ENCODE data around the gene NOTO.

- TF ChIP-seq CTCF (IDR thresholded peaks at IDR 0.05; ENCODE audit: poor library complexity, severe bottlenecking) (no peak), RAD21 (conservative IDR thresholded peaks at IDR 0.05) (no peak), EZH2 (IDR thresholded peaks at IDR 0.05; ENCODE audit: borderline replicate concordance, insufficient read depth, low read length, poor library complexity, severe bottlenecking) (no peak), MXI1 (conservative IDR thresholded peaks at IDR 0.05; ENCODE audit: poor library complexity, severe bottlenecking) (no peak), TAF1 (IDR thresholded peaks at IDR 0.05; ENCODE audit: low read depth) (no peak), POLR2AphosphoS5 (IDR thresholded peaks at IDR 0.05) (no peak), EP300 (conservative IDR thresholded peaks at IDR 0.05; ENCODE audit: poor library complexity, severe bottlenecking) (no peak), SMC3 (conservative IDR thresholded peaks at IDR 0.05; ENCODE audit: poor library complexity) (no peak)
Observed at GRCh38 chr2:73255007-73255644, 52.8 kb downstream of the NOTO start.
